Measurements from ENCODE around the gene TRIM4.

TRIM4 gene

DNA sequence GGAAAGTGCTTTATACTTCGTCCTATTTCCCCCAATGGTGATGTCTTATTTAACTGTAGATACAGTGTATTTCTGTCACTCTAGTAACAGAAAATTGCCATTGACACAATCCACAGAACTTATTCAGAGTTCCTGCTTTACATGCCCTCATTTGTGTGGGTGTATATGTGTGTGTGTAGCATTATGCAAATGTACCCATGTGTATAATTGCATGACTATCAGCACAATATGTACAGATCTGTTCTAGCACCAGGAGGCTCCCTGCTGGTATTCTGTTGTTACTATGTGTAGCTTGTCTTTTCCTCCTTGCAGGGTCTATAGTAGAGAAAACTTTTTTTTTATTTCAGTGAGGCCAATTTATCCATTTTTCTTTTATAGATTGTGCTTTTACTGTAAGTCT, 75.0 kb downstream of the TRIM4 start:
- DNase-seq (ENCODE audit: extremely low read depth in 1 of 2, low read depth in 1 of 2) = no peak

DNA sequence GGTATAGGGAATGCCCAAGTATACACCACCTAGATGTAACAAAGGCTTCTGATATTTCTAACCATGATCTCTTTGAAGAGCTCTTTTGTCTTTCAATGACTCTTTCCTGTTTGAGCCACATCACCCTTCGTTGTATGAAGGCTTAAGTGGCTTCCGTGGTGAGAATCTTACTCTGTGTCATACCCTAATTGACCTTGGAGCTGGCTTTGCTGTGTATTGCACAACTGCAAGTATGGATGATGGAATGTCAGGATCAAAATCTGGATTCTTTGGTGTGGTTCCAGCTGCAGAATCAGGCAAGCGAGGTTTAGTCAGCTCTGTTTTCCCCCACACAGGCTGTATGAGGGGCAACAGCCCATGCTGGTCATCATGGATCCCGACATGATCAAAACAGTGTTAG, 75.5 kb downstream of the TRIM4 start:
- DNase-seq (ENCODE audit: extremely low read depth in 1 of 2, low read depth in 1 of 2) = no peak

GRCh38 chr7:99842926-99843325, 76.4 kb downstream of the TRIM4 start:
- no peak for DNase-seq (ENCODE audit: extremely low read depth in 1 of 2, low read depth in 1 of 2)

All from activated CD8-positive, alpha-beta memory T cell treated with anti-CD3 and anti-CD28 coated beads for 1 hour (primary cell).